Measurements from ENCODE around the gene C12orf76.

DNA sequence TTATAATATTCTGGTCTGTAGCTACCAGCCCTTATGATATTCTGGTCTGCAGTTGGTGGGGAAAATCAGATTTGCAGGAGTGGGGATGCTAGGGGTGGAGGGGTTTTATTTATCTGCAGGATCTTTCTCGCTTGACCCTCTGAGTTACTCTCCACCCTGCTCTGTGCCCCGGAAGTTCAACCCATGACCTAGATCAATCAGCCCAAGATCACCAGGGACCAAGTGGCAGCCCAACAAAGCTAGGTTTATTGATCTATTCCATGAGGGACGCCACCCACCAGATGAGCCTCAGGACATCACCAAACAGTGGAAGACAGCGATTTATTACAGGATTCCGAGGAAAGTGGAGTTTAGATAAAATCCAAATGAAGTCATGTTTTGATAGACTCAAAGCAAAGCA lies 25.8 kb upstream of the C12orf76 start:
- TF ChIP-seq POLR2A (IDR thresholded peaks at IDR 0.05; ENCODE audit: low read depth, low read length) = no peak
- no peak for TF ChIP-seq MAZ (IDR thresholded peaks at IDR 0.05; ENCODE audit: borderline replicate concordance, low read depth, low read length)
